ENCODE results near the gene RNF123. TPM values are rescaled to one million over a fixed set of nuclear protein-coding genes. Genes with fewer than 3 reads are reported as not detected.
"Not testable (repeated sequence)": the region's sequence is repeated elsewhere in the genome, so short reads cannot be mapped to it uniquely, and the experiment has no call there.

Gene RNF123
- total RNA-seq, 4 donors from 2014 or later, result 23.6 to 88.3 (median 33.9) TPM

GRCh38 chr3:49675912-49676311 is 13.4 kb upstream of the RNF123 start:
- TF ChIP-seq POLR2AphosphoS5 (IDR thresholded peaks at IDR 0.05) (no peak), CTCF (IDR thresholded peaks at IDR 0.05) (no peak)
- H3K36me3 ChIP-seq, result peaks cover 54% of the 10 kb centered on the region

GRCh38 chr3:49680493-49681231 is 8.7 kb upstream of the RNF123 start:
- WGBS, result 79% methylated on average over 3 of the region's 7 CpGs
- H3K27ac ChIP-seq, result no peak overlapping the region
- no peak overlapping the region for H3K4me3 ChIP-seq
- peaks cover under 1% of the 10 kb centered on the region for H3K4me1 ChIP-seq
- no peaks in the 10 kb centered on the region for H3K9me3 ChIP-seq
- H3K36me3 ChIP-seq, result peaks cover 87% of the 10 kb centered on the region
- no peaks in the 10 kb centered on the region for H3K27me3 ChIP-seq
- no peak for DNase-seq (ENCODE audit: low spot score in 2 of 2)
- no peak for TF ChIP-seq POLR2A (IDR thresholded peaks at IDR 0.05)
- TF ChIP-seq CTCF (IDR thresholded peaks at IDR 0.05), result no peak
- no peak for TF ChIP-seq POLR2AphosphoS5 (IDR thresholded peaks at IDR 0.05)
- no peak for TF ChIP-seq EP300 (IDR thresholded peaks at IDR 0.05)

More at GRCh38 chr3:49675912-49676311, 13.4 kb upstream of the RNF123 start:
- Histone ChIP-seq H3K4me1 (peaks cover 21% of the 10 kb centered on the region), H3K9me3 (no peaks in the 10 kb centered on the region), H3K4me3 (no peak overlapping the region), H3K27me3 (no peaks in the 10 kb centered on the region), H3K27ac (no peak overlapping the region)
- WGBS, result 82% methylated on average over 8 of the region's 11 CpGs
- no peak for DNase-seq (ENCODE audit: low spot score in 2 of 2)

- Histone ChIP-seq H3K4me1 (peaks cover 5% of the 10 kb centered on the region), H3K36me3 (peaks cover 82% of the 10 kb centered on the region), H3K4me3 (no peak overlapping the region), H3K27me3 (no peaks in the 10 kb centered on the region), H3K27ac (no peak overlapping the region), H3K9me3 (no peaks in the 10 kb centered on the region)
- DNase-seq (ENCODE audit: low spot score in 2 of 2), result no peak
- no peak for TF ChIP-seq EP300 (IDR thresholded peaks at IDR 0.05)
- TF ChIP-seq POLR2AphosphoS5 (IDR thresholded peaks at IDR 0.05), result no peak
- no peak for TF ChIP-seq CTCF (IDR thresholded peaks at IDR 0.05)
- no peak for TF ChIP-seq POLR2A (IDR thresholded peaks at IDR 0.05)
- WGBS, result 100% methylated on average over 2 of the region's 2 CpGs
Measured at GRCh38 chr3:49681232-49681522, 8.2 kb upstream of the RNF123 start.

GRCh38 chr3:49681543-49681942 is 7.8 kb upstream of the RNF123 start:
- no peak for DNase-seq (ENCODE audit: low spot score in 2 of 2)
- peaks cover 8% of the 10 kb centered on the region for H3K4me1 ChIP-seq
- no peaks in the 10 kb centered on the region for H3K9me3 ChIP-seq
- H3K4me3 ChIP-seq, result no peak overlapping the region
- peaks cover 79% of the 10 kb centered on the region for H3K36me3 ChIP-seq
- TF ChIP-seq POLR2AphosphoS5 (IDR thresholded peaks at IDR 0.05) (no peak), CTCF (IDR thresholded peaks at IDR 0.05) (no peak), POLR2A (IDR thresholded peaks at IDR 0.05) (no peak), EP300 (IDR thresholded peaks at IDR 0.05) (no peak)
- H3K27ac ChIP-seq, result no peak overlapping the region
- 93% methylated on average over 3 of the region's 4 CpGs for WGBS
- H3K27me3 ChIP-seq, result no peaks in the 10 kb centered on the region

- WGBS, result 85% methylated on average over 4 of the region's 6 CpGs
- Histone ChIP-seq H3K27ac (no peak overlapping the region), H3K36me3 (peaks cover 62% of the 10 kb centered on the region), H3K27me3 (no peaks in the 10 kb centered on the region), H3K4me3 (no peak overlapping the region), H3K4me1 (peaks cover 16% of the 10 kb centered on the region), H3K9me3 (no peaks in the 10 kb centered on the region)
- DNase-seq (ENCODE audit: low spot score in 2 of 2), result no peak
- TF ChIP-seq CTCF (IDR thresholded peaks at IDR 0.05), result no peak
Measured at GRCh38 chr3:49683162-49683561, 6.2 kb upstream of the RNF123 start.

GRCh38 chr3:49684453-49684852 is 4.9 kb upstream of the RNF123 start:
- peaks cover 27% of the 10 kb centered on the region for H3K4me1 ChIP-seq
- not testable (repeated sequence) for H3K27ac ChIP-seq; H3K4me3 ChIP-seq; H3K9me3 ChIP-seq; DNase-seq (ENCODE audit: low spot score in 2 of 2); H3K27me3 ChIP-seq
- 100% methylated on average over 1 of the region's 2 CpGs for WGBS
- peaks cover 51% of the 10 kb centered on the region for H3K36me3 ChIP-seq

GRCh38 chr3:49685103-49685502 is 4.3 kb upstream of the RNF123 start:
- not testable (repeated sequence) for DNase-seq (ENCODE audit: low spot score in 2 of 2); H3K9me3 ChIP-seq; H3K27ac ChIP-seq; H3K27me3 ChIP-seq; H3K4me3 ChIP-seq
- WGBS, result 93% methylated on average over 10 of the region's 10 CpGs
- Histone ChIP-seq H3K36me3 (peaks cover 44% of the 10 kb centered on the region), H3K4me1 (peaks cover 30% of the 10 kb centered on the region)

- not testable (repeated sequence) for H3K27ac ChIP-seq; DNase-seq (ENCODE audit: low spot score in 2 of 2); H3K27me3 ChIP-seq; H3K9me3 ChIP-seq
- peak overlapping the region; percentile 47 for H3K4me3 ChIP-seq
- 16% methylated on average over 5 of the region's 36 CpGs for WGBS
- peaks cover 37% of the 10 kb centered on the region for H3K4me1 ChIP-seq
- peaks cover 37% of the 10 kb centered on the region for H3K36me3 ChIP-seq
Measured at GRCh38 chr3:49685846-49686245, 3.5 kb upstream of the RNF123 start.
